GM08714 (cell line): ENCODE measurements around the gene ARHGAP22.

ENCODE experiments used
- H3K4me3 ChIP-seq: fragments of 200-500 bp; sonication (Bioruptor generic); 2 replicates; pipeline ENCODE4 v1.5.1; 2014; ENCODE audit warnings: mild to moderate bottlenecking, low read length, inconsistent platforms
- ZNF274 ChIP-seq: IDR thresholded peaks from 2 replicates; pipeline ENCODE4 v1.6.1; 2012; ENCODE audit warnings: mild to moderate bottlenecking, low read depth, low read length

Gene ARHGAP22

DNA sequence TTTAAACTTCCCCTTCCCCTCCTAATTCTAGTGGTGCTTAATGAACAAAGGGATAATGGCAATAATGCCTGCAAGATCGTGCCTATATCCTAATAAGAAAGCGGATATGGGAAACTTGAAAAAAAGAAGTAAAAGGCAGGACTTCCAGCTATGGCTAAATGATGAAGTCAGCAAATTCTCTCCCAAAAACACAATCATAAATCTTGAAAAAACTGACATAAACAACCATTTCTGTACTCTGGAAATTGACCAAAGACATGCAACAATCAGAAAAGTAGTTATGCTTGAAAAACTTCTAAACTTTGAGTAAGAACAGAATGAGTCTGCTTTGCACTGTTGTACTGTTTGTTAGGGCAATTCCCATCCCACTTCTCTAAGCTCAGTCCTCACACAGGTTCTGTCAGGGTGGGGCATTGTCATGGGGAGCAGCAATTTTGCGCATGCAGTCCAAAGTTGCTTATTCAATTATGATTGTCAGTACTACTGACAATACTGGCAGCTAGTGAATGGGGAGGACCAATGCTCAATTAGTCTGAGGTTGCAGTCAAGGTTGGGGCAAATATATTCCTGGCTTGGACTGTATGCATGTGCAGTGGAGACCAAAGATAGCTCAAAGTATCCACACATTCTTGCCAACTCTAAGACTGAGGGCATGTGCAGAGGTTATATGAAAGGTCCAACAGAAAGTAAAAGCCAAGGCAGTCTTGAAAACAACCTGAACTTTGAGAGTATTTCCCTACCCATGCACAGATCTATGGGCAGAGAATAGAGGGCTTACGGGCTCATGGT is 34.1 kb upstream of the ARHGAP22 start:
- TF ChIP-seq ZNF274 = no peak
- no peak overlapping the region for H3K4me3 ChIP-seq

DNA sequence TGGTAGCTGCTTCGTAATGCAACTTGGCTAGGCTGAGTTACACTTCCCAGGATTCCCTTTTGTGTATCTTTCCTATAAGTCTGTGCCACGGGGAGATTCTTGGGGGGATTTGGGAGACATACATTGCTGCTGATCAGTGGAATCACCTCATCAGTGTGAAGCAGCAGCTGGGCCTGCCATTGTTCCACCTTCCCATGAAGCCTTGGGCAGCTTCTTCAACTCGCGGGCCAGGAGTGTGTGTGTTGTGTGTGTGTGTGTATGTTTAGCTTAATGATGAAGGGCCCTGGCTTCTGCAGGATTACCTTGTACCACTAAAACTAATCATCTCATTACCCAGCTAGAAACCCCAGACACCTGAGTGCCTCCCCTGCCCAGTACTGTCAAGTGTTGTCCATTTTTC is 33.3 kb upstream of the ARHGAP22 start:
- no peak for TF ChIP-seq ZNF274
- H3K4me3 ChIP-seq = no peak overlapping the region

DNA sequence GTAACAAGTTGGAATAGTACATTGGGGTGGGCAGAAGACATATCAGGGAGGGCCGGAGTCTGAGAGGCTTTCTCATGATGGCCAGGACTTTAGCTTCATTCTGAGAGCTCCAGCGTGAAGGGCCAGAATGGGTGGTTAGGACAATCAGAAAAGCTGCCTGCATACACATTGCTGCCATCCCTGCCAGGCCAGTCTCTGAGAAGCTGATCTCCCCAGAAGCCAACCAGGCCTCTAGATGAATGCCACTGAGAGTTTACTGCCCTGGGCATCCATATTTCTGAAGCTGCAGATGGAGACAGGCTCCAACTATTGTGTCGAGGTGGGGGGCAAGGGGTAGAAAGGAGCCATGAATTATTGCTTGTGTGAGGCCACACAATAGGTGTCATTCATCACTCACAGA is 32.0 kb upstream of the ARHGAP22 start:
- no peak for TF ChIP-seq ZNF274
- H3K4me3 ChIP-seq = no peak overlapping the region

DNA sequence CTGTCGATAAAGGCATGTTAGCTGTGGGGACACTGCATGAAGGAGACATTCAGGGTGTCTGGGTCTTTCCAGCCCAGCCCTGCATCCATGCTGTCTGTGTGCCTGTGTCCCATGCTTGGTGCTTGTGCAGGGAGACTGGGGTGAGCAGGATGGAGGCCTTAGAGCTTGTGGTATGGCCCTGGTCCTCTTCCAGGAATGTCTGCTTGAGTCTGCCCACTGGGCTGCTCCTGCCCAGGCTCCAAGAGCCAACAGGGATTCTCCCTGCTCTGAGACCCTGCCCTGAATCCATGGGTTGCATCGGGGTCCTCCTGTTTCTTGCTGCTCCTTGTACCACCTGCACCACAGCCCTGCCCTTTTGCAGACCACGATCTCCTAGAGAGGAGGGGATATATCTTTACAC is 31.4 kb upstream of the ARHGAP22 start:
- TF ChIP-seq ZNF274 = no peak
- H3K4me3 ChIP-seq = no peak overlapping the region

DNA sequence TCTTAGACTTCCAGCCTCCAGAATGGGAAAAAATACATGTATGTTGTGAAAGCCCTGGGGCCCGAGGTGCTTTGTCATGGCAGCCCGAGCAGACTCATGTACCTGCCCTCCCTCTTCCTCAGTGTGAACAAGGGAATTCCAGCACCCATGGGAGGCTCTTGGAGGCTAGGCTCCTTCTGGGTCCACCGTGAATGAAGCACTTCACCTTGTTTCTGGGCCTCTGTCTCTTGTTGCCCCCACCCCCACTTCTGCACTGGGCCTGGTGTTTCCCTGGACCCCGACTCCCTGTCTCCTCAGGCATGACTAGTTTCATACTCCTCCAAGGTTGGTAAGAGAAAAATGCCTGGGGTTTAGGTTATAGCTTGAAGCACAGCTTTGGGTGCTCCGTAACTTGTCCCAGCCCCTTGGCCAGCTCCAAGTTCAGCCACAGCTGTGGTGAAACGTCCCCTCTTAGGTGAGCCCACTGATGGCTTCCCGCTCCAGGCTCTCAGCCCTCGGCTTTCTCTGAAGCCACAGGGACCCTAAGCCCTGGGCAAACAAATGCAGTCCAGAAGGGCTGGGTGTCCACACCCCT is 30.2 kb upstream of the ARHGAP22 start:
- no peak for TF ChIP-seq ZNF274
- no peak overlapping the region for H3K4me3 ChIP-seq

DNA sequence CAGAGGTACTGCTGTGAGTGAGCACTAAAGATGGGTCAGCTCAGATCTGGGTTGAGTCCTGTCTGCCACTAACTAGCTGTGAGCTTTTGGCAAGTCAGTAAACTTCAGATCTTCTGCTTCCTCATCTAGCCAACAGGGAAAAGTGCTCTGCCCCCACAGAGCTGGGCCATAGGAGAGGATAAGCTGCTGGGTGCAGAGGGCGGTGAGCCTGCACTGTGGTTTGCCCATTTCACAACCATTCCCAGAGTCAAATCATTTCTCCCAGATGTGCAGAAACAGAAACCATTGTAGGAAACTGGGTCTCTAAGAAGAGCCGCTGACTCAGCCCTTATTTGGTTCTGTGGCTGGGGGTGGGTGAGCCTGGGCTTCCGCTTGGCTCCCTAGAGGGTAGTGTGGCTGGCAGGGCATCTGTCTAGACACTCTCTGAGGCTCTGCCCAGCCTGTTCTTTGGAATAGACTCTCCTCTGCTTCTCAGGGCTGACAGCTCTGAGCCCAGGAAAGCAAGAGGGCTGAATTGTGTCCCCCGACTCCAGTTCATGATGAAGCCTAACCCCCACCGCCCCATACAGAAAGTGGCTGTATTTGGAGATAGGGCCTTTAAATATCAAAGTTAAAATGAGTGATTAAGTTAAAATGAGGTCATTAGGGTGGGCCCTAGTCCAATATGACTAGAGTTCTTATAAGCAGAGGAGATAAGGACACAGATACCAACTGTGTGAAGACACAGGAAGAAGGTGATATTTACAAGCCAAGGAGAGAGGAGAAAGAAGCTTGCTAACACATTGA is 29.5 kb upstream of the ARHGAP22 start:
- peak overlapping the region; percentile 8; the same call in 1 of the 2 replicates for H3K4me3 ChIP-seq
- TF ChIP-seq ZNF274 = no peak

DNA sequence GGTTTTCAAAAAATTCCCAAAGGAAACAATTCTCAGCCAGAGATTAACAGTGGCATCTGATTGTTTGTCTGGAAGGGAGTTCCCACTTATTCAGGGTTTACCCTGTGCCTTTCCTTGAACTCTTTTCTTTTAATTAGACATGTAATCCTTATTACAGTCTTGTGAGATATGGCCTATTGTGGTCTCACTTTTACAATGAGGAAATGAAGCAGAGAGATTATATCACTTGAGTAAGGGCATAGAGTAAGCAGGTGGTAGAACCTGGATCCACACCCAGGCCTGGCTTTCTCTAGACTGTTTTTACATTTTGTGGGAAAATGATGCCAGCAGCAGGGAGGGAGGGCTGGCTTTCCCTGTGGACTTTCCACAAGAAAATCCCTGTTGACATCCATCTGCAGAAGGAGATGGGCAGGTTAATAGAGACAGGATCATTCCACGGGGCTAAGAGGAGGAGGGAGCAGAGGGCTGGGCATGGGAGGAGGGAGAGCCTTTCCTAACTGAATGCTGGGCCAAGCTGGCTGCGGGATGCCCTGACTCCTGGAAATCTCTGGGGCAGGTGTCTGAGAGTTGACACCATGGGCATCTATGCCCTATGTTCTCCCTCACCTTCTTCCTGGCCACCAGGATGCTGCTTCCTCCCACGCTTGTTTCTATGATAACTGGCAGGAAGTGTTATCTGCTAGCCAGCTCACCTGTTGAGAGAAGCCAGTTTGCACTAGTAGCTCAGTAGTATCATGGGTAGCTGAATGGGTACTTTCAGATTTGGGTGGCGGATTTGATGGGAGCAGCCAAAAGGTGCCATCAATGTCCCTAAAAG is 28.7 kb upstream of the ARHGAP22 start:
- no peak for TF ChIP-seq ZNF274
- peak overlapping the region; percentile 8; the same call in 1 of the 2 replicates for H3K4me3 ChIP-seq

DNA sequence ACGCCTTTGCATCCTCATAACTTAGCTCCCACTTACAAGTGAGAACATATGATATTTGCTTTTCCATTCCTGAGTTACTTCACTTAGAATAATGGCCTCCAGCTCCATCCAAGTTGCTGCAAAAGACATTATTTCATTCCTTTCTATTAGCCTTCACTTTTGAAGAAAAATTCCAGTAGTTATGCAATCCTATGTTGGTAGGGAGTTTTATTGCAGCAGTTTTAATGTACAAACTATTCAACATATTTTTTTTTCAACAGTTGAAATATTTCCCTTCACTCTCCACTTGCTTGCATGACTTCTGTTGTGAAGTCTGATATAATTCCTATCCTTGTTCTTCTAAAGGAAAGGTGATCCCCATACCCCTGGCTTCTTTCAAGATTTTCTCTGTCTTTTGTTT is 27.3 kb upstream of the ARHGAP22 start:
- H3K4me3 ChIP-seq = no peak overlapping the region
- TF ChIP-seq ZNF274 = no peak

DNA sequence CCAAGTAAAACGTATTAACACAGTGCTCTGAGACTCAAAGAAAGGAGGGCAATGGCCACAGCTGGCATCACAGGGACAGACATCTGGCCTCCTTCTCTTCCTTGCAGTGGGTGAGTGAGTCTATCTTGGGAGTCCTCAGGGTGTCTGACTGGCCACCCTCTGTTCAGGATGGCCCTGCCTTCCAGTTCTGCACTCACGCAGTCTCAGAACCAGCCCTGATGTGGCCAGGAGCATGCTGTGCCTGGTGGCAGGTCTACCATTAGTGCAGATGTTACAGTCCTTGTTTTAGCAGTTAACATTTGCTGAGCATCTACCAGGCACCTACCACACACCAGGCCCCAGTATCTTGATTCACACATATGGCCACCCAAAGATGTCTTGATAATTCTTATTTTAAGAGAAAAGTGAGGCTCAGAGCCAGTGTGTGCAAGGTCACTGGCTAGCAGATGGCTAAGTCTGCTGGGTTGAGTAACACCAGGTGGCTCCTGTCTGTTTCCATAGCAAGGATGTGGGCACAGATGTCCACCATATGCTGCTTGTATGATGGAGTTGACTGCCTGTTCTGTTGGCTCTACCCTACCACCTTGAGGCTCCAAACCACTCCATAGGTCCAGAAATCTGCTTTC is 23.2 kb upstream of the ARHGAP22 start:
- no peak for TF ChIP-seq ZNF274
- H3K4me3 ChIP-seq = no peak overlapping the region

DNA sequence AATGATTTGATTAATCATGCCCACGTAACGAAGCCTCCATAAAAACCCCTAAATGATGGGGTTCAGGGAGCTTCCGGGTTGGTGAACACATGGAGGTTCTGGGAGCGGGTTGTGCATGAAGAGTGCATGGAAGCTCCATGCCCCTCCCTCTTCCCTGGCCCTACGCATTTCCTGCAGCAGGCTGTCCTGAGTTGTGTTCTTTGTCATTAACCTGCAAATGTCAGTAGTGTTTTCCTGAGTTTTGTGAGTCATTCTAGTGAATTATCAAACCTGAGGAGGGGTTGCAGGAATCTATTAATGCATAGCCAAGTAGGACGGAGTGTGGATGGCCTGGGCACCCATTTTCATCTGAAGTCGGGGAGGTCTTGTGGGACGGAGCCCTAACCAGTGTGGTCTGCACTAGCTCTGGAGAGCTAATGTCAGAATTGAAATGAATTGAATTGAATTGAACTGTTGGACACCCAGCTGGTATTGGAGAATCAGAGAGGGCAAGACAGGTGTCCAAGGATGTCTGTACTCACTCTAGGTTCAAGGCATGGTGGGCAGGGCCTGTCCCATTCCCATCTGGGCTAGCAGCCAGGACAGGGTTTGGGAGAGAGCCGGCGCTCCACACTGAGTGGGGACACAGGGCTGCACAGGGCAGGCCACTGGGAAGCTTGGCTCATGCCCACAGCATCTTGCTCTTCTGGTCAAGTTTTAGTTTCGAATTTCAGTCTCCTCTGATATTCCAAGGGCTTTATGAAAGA is 22.3 kb upstream of the ARHGAP22 start:
- no peak overlapping the region for H3K4me3 ChIP-seq
- no peak for TF ChIP-seq ZNF274

DNA sequence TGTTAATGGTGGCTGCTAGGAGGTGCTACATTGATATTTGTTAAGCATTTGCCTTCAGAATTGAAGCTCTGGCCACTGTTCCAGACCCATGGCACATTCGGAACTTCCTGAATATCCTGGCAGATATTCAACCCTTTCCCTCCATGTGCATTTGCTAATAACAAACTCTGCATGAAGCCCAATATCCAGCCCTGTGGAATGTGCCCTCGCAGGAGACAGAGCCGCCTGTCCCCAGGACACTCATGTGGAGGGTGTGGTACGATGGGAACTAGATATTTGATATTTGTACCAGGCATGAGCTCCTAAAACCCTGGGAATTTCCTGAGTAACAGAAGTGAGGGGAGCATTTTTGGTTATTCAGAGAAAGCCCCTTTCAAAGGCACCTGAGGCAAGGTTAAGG is 21.6 kb upstream of the ARHGAP22 start:
- no peak overlapping the region for H3K4me3 ChIP-seq
- TF ChIP-seq ZNF274 = no peak

DNA sequence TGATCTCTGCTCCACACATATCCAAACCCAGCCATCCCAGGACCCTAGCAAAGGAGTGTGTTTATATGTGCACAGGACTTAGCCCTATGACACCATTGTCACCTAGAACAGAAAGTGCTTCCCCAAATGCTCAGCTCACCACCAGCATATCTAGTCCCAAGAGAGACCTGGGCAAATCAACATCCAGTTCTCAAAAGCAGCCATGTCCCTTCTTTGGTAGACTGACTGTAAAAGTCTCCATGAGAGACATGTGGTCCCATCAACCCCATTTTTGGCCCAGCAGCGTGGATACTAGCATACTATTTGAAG is 20.9 kb upstream of the ARHGAP22 start:
- TF ChIP-seq ZNF274 = no peak
- no peak overlapping the region for H3K4me3 ChIP-seq

DNA sequence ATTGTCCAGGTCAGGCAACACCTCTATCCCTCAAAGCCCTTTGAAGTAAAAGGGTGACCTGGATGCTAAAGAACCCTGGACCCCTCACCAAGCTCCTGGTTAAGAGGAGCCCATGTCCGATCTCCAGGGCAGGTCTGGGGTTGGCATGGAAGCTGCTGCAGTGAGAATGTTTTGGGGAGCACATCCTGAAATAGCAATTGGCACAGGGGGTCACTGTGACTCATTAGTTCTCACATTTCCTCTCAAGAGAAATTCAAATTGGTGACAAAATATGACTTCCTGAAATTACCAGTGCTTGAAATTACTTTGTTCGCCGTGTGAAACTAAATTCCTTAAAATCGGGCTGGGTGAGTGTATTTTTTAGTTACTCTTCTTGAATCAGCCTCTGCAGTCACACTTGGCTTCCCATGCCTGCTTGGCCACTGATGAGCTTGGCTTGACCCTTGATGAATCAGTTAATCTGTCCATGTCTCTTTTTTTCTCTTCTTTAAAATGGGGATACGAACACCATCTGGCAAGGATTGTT is 18.8 kb upstream of the ARHGAP22 start:
- no peak overlapping the region for H3K4me3 ChIP-seq
- TF ChIP-seq ZNF274 = no peak
